HEK293 (cell line): ENCODE data around the gene PITPNM1.
A peak's percentile ranks its signal among the peaks of the same experiment; 100 is the strongest.

ENCODE experiments used
- GLIS1 ChIP-seq: fragments of 450-650 bp; formaldehyde crosslinking; IDR thresholded peaks from 2 replicates; pipeline ENCODE4 v1.5.1; 2016; ENCODE audit warnings: missing biosample characterization, missing genetic modification characterization
- KLF10 ChIP-seq: fragments of 450-650 bp; IDR thresholded peaks from 2 replicates; pipeline ENCODE4 v1.5.1; 2018; ENCODE audit warnings: missing biosample characterization, mild to moderate bottlenecking, missing genetic modification characterization
- KLF16 ChIP-seq: fragments of 450-650 bp; formaldehyde crosslinking; IDR thresholded peaks from 2 replicates; pipeline ENCODE4 v1.5.1; 2017; ENCODE audit warnings: missing biosample characterization, missing genetic modification characterization
- KLF9 ChIP-seq: fragments of 450-650 bp; formaldehyde crosslinking; IDR thresholded peaks from 2 replicates; pipeline ENCODE4 v1.5.1; 2016; ENCODE audit warnings: missing biosample characterization, missing genetic modification characterization, low read depth
- SP2 ChIP-seq: fragments of 450-650 bp; formaldehyde crosslinking; IDR thresholded peaks from 2 replicates; pipeline ENCODE4 v1.5.1; 2016; ENCODE audit warnings: missing biosample characterization, missing genetic modification characterization
- TCF7L2 ChIP-seq: IDR thresholded peaks from 2 replicates; pipeline ENCODE4 v1.6.1; 2011; ENCODE audit warnings: low read depth, mild to moderate bottlenecking, inconsistent platforms, low read length, moderate library complexity, borderline replicate concordance
- ZBTB20 ChIP-seq: fragments of 450-650 bp; formaldehyde crosslinking; IDR thresholded peaks from 2 replicates; pipeline ENCODE4 v1.5.1; 2016; ENCODE audit warnings: missing biosample characterization, missing genetic modification characterization
- ZBTB21 ChIP-seq: fragments of 450-650 bp; formaldehyde crosslinking; IDR thresholded peaks from 2 replicates; pipeline ENCODE4 v1.5.1; 2017; ENCODE audit warnings: missing biosample characterization, missing genetic modification characterization
- ZEB2 ChIP-seq: fragments of 450-650 bp; formaldehyde crosslinking; IDR thresholded peaks from 2 replicates; pipeline ENCODE4 v1.5.1; 2016; ENCODE audit warnings: missing biosample characterization, missing genetic modification characterization
- ZNF211 ChIP-seq: fragments of 450-650 bp; formaldehyde crosslinking; IDR thresholded peaks from 2 replicates; pipeline ENCODE4 v1.5.1; 2016; ENCODE audit warnings: low read depth, missing biosample characterization, missing genetic modification characterization
- ZNF335 ChIP-seq: fragments of 450-650 bp; formaldehyde crosslinking; conservative IDR thresholded peaks from 2 replicates; pipeline ENCODE4 v1.5.1; 2016; ENCODE audit warnings: missing biosample characterization, missing genetic modification characterization
- ZNF48 ChIP-seq: fragments of 450-650 bp; formaldehyde crosslinking; IDR thresholded peaks from 2 replicates; pipeline ENCODE4 v1.5.1; 2016; ENCODE audit warnings: missing biosample characterization, missing genetic modification characterization
- ZNF501 ChIP-seq: fragments of 450-650 bp; formaldehyde crosslinking; IDR thresholded peaks from 2 replicates; pipeline ENCODE4 v1.5.1; 2016; ENCODE audit warnings: missing biosample characterization, missing genetic modification characterization
- ZNF530 ChIP-seq: fragments of 450-650 bp; formaldehyde crosslinking; IDR thresholded peaks from 2 replicates; pipeline ENCODE4 v1.5.1; 2016; ENCODE audit warnings: low read depth, missing biosample characterization, missing genetic modification characterization
- ZNF600 ChIP-seq: fragments of 450-650 bp; formaldehyde crosslinking; IDR thresholded peaks from 2 replicates; pipeline ENCODE4 v1.5.1; 2016; ENCODE audit warnings: missing biosample characterization, missing genetic modification characterization
- ZNF624 ChIP-seq: fragments of 450-650 bp; formaldehyde crosslinking; IDR thresholded peaks from 2 replicates; pipeline ENCODE4 v1.5.1; 2017; ENCODE audit warnings: missing biosample characterization, missing genetic modification characterization
- ZNF76 ChIP-seq: fragments of 450-650 bp; formaldehyde crosslinking; IDR thresholded peaks from 2 replicates; pipeline ENCODE4; 2016; ENCODE audit warnings: low read depth, missing biosample characterization, missing genetic modification characterization, borderline replicate concordance
- ZNF791 ChIP-seq: fragments of 450-650 bp; formaldehyde crosslinking; IDR thresholded peaks from 2 replicates; pipeline ENCODE4 v1.5.1; 2016; ENCODE audit warnings: missing biosample characterization, missing genetic modification characterization
- ZNF830 ChIP-seq: fragments of 450-650 bp; IDR thresholded peaks from 2 replicates; pipeline ENCODE4 v1.5.0; 2018; ENCODE audit warnings: missing biosample characterization, missing genetic modification characterization, low read depth, mild to moderate bottlenecking, moderate library complexity
- ZSCAN23 ChIP-seq: fragments of 450-650 bp; formaldehyde crosslinking; IDR thresholded peaks from 2 replicates; pipeline ENCODE4 v1.5.1; 2016; ENCODE audit warnings: missing biosample characterization, missing genetic modification characterization
- ZSCAN30 ChIP-seq: fragments of 450-650 bp; IDR thresholded peaks from 2 replicates; pipeline ENCODE4 v1.5.1; 2018; ENCODE audit warnings: missing biosample characterization, mild to moderate bottlenecking, missing genetic modification characterization, moderate library complexity
- ZXDB ChIP-seq: fragments of 450-650 bp; formaldehyde crosslinking; IDR thresholded peaks from 2 replicates; pipeline ENCODE4 v1.5.1; 2016; ENCODE audit warnings: missing biosample characterization, missing genetic modification characterization
- TF ChIP-seq, protein P1 (sequence below): fragments of 450-650 bp; formaldehyde crosslinking; IDR thresholded peaks from 2 replicates; pipeline ENCODE4 v1.5.1; 2016; ENCODE audit warnings: missing biosample characterization, missing genetic modification characterization
- TF ChIP-seq, protein P2 (sequence below): fragments of 450-650 bp; formaldehyde crosslinking; IDR thresholded peaks from 2 replicates; pipeline ENCODE4 v1.5.1; 2016; ENCODE audit warnings: missing biosample characterization, missing genetic modification characterization
- TF ChIP-seq, protein P3 (sequence below): fragments of 450-650 bp; formaldehyde crosslinking; conservative IDR thresholded peaks from 2 replicates; pipeline ENCODE4 v1.5.1; 2016; ENCODE audit warnings: low read depth, missing biosample characterization, missing genetic modification characterization
- TF ChIP-seq, protein P4 (sequence below): fragments of 450-650 bp; formaldehyde crosslinking; IDR thresholded peaks from 2 replicates; pipeline ENCODE4 v1.5.1; 2016; ENCODE audit warnings: missing biosample characterization, missing genetic modification characterization
- TF ChIP-seq, protein P5 (sequence below): fragments of 450-650 bp; formaldehyde crosslinking; IDR thresholded peaks from 2 replicates; pipeline ENCODE4 v1.5.1; 2016; ENCODE audit warnings: missing biosample characterization, missing genetic modification characterization
- TF ChIP-seq, protein P6 (sequence below): fragments of 450-650 bp; formaldehyde crosslinking; IDR thresholded peaks from 2 replicates; pipeline ENCODE4 v1.5.1; 2016; ENCODE audit warnings: missing biosample characterization, missing genetic modification characterization

PITPNM1 gene

DNA sequence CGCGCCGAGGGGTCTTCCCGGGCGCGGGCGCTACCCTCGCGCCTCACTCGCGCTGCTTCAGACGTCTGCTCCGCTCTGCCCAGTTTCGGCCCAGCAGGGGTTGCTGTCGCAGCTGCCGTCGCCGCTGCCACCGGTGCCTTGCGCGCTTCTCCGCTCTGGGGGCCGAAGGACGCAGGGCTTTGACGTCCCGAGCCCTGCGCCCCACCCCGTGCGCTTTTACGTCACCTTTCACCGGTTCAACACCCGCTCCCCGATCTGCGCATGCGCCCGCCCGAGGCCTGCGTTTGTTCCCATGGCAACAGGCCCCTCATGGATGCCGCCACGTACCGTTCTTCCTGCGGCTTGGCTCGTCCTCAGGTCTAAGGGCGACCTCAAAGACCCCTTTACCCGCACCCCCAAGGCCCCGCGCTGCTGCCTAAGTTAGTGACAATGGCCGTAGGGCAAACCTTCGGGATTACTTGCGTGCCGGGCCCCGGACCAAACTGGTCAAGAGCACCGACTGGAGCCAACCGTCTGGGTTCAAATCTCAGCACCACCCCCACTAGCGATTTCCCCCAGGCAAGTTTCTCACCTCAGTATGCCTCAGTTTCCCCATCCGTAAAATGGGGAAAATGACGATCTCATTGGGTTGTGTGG is 3.4 kb upstream of the PITPNM1 start (continued):
- TF ChIP-seq, protein P1, sequence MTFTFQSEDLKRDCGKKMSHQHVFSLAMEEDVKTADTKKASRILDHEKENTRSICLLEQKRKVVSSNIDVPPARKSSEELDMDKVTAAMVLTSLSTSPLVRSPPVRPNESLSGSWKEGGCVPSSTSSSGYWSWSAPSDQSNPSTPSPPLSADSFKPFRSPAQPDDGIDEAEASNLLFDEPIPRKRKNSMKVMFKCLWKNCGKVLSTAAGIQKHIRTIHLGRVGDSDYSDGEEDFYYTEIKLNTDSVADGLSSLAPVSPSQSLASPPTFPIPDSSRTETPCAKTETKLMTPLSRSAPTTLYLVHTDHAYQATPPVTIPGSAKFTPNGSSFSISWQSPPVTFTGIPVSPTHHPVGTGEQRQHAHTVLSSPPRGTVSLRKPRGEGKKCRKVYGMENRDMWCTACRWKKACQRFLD, result peak; percentile 78; the same call in 1 of the 2 replicates
- no peak for TF ChIP-seq TCF7L2
- TF ChIP-seq ZNF791 (tag by site-specific recombination), result no peak
- TF ChIP-seq ZSCAN23 (tag by site-specific recombination), result no peak
- TF ChIP-seq, protein P2, sequence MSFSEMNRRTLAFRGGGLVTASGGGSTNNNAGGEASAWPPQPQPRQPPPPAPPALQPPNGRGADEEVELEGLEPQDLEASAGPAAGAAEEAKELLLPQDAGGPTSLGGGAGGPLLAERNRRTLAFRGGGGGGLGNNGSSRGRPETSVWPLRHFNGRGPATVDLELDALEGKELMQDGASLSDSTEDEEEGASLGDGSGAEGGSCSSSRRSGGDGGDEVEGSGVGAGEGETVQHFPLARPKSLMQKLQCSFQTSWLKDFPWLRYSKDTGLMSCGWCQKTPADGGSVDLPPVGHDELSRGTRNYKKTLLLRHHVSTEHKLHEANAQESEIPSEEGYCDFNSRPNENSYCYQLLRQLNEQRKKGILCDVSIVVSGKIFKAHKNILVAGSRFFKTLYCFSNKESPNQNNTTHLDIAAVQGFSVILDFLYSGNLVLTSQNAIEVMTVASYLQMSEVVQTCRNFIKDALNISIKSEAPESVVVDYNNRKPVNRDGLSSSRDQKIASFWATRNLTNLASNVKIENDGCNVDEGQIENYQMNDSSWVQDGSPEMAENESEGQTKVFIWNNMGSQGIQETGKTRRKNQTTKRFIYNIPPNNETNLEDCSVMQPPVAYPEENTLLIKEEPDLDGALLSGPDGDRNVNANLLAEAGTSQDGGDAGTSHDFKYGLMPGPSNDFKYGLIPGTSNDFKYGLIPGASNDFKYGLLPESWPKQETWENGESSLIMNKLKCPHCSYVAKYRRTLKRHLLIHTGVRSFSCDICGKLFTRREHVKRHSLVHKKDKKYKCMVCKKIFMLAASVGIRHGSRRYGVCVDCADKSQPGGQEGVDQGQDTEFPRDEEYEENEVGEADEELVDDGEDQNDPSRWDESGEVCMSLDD (tag by site-specific recombination), result peak; percentile 70
- no peak for TF ChIP-seq ZSCAN30 (tag by site-specific recombination)
- TF ChIP-seq ZEB2 (tag by site-specific recombination), result peak; percentile 96
- TF ChIP-seq ZNF600 (tag by site-specific recombination), result peak; percentile 28; the same call in 1 of the 2 replicates
- TF ChIP-seq ZNF501 (tag by site-specific recombination), result no peak; the same call in 1 of the 2 replicates
- TF ChIP-seq ZNF335 (tag by site-specific recombination), result peak; percentile 98
- peak; percentile 6; the same call in 1 of the 2 replicates for TF ChIP-seq KLF9 (tag by site-specific recombination)
- no peak for TF ChIP-seq ZNF530 (tag by site-specific recombination)
- peak; percentile 64 for TF ChIP-seq GLIS1 (tag by site-specific recombination)
- TF ChIP-seq, protein P3, sequence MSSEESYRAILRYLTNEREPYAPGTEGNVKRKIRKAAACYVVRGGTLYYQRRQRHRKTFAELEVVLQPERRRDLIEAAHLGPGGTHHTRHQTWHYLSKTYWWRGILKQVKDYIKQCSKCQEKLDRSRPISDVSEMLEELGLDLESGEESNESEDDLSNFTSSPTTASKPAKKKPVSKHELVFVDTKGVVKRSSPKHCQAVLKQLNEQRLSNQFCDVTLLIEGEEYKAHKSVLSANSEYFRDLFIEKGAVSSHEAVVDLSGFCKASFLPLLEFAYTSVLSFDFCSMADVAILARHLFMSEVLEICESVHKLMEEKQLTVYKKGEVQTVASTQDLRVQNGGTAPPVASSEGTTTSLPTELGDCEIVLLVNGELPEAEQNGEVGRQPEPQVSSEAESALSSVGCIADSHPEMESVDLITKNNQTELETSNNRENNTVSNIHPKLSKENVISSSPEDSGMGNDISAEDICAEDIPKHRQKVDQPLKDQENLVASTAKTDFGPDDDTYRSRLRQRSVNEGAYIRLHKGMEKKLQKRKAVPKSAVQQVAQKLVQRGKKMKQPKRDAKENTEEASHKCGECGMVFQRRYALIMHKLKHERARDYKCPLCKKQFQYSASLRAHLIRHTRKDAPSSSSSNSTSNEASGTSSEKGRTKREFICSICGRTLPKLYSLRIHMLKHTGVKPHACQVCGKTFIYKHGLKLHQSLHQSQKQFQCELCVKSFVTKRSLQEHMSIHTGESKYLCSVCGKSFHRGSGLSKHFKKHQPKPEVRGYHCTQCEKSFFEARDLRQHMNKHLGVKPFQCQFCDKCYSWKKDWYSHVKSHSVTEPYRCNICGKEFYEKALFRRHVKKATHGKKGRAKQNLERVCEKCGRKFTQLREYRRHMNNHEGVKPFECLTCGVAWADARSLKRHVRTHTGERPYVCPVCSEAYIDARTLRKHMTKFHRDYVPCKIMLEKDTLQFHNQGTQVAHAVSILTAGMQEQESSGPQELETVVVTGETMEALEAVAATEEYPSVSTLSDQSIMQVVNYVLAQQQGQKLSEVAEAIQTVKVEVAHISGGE (tag by site-specific recombination), result 0 out of 2 replicates have a peak, but pooled peaks have one; percentile 5
- TF ChIP-seq ZBTB20, result peak; percentile 94
- TF ChIP-seq ZBTB21 (tag by site-specific recombination), result peak; percentile 96
- TF ChIP-seq ZNF830, result no peak
- TF ChIP-seq, protein P4, sequence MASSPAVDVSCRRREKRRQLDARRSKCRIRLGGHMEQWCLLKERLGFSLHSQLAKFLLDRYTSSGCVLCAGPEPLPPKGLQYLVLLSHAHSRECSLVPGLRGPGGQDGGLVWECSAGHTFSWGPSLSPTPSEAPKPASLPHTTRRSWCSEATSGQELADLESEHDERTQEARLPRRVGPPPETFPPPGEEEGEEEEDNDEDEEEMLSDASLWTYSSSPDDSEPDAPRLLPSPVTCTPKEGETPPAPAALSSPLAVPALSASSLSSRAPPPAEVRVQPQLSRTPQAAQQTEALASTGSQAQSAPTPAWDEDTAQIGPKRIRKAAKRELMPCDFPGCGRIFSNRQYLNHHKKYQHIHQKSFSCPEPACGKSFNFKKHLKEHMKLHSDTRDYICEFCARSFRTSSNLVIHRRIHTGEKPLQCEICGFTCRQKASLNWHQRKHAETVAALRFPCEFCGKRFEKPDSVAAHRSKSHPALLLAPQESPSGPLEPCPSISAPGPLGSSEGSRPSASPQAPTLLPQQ (tag by site-specific recombination), result peak; percentile 66
- TF ChIP-seq KLF16, result 0 out of 2 replicates have a peak, but pooled peaks have one; percentile 36
- TF ChIP-seq ZNF76 (tag by site-specific recombination), result peak; percentile 56; the same call in 1 of the 2 replicates
- TF ChIP-seq, protein P5, sequence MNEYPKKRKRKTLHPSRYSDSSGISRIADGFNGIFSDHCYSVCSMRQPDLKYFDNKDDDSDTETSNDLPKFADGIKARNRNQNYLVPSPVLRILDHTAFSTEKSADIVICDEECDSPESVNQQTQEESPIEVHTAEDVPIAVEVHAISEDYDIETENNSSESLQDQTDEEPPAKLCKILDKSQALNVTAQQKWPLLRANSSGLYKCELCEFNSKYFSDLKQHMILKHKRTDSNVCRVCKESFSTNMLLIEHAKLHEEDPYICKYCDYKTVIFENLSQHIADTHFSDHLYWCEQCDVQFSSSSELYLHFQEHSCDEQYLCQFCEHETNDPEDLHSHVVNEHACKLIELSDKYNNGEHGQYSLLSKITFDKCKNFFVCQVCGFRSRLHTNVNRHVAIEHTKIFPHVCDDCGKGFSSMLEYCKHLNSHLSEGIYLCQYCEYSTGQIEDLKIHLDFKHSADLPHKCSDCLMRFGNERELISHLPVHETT (tag by site-specific recombination), result no peak
- TF ChIP-seq ZNF48 (tag by site-specific recombination), result no peak
- TF ChIP-seq, protein P6, sequence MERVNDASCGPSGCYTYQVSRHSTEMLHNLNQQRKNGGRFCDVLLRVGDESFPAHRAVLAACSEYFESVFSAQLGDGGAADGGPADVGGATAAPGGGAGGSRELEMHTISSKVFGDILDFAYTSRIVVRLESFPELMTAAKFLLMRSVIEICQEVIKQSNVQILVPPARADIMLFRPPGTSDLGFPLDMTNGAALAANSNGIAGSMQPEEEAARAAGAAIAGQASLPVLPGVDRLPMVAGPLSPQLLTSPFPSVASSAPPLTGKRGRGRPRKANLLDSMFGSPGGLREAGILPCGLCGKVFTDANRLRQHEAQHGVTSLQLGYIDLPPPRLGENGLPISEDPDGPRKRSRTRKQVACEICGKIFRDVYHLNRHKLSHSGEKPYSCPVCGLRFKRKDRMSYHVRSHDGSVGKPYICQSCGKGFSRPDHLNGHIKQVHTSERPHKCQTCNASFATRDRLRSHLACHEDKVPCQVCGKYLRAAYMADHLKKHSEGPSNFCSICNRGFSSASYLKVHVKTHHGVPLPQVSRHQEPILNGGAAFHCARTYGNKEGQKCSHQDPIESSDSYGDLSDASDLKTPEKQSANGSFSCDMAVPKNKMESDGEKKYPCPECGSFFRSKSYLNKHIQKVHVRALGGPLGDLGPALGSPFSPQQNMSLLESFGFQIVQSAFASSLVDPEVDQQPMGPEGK (tag by site-specific recombination), result peak; percentile 94
- TF ChIP-seq ZXDB (tag by site-specific recombination), result peak; percentile 55
- no peak for TF ChIP-seq SP2 (tag by site-specific recombination)
- no peak for TF ChIP-seq ZNF624 (tag by site-specific recombination)
- TF ChIP-seq KLF10 (tag by site-specific recombination), result no peak
- no peak for TF ChIP-seq ZNF211 (tag by site-specific recombination)
